ENCODE measurements around the gene CPA2. TPM values are rescaled to one million over a fixed set of nuclear protein-coding genes. Genes with fewer than 3 reads are reported as not detected.
"Not testable (repeated sequence)": the region's sequence is repeated elsewhere in the genome, so short reads cannot be mapped to it uniquely, and the experiment has no call there.

CPA2 gene
- polyA plus RNA-seq, 4 donors = 0.34 to 0.90 (median 0.49) TPM

- not testable (repeated sequence) for DNase-seq (ENCODE audit: low read depth in 4 of 4, low spot score in 3 of 4)
Measured at GRCh38 chr7:130249626-130250025, 17.0 kb upstream of the CPA2 start.

DNA sequence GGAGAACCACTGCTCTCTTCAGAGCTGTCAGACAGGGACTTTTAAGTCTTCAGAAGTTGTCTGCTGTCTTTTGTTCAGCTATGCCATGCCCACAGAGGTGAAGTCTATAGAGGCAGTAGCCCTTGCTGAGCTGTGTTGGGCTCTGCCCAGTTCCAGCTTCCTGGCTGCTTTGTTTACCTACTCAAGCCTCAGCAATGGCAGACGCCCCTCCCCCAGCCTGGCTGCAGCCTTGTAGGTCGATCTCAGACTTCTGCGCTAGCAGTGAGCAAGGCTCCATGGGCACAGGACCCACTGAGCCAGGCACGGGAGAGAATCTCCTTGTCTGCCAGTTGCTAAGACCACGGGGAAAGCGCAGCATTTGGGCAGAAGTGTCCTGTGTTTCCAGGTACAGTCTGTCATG is 12.1 kb upstream of the CPA2 start:
- no peak for DNase-seq (ENCODE audit: low read depth in 4 of 4, low spot score in 3 of 4)

DNA sequence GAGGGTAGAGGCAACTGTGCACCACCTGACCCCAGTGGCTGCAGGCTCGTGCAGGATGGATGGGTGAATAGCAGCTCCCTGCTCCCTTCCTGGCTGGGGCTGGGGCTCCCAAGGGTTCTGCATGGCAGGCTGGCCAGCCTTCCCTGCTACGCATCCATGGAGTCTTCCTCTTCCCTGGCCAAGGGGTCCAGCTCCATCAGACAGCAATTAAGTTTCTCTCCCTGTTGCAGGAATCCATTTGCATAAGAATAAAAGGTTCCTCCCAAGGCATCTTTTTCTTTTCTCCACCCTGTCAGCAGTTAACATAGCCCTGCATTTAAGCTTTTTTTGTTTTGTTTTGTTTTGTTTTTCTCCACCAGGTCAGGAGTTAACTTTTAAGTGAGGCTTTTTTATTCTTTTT is 10.0 kb upstream of the CPA2 start:
- no peak for DNase-seq (ENCODE audit: low read depth in 4 of 4, low spot score in 3 of 4)

DNA sequence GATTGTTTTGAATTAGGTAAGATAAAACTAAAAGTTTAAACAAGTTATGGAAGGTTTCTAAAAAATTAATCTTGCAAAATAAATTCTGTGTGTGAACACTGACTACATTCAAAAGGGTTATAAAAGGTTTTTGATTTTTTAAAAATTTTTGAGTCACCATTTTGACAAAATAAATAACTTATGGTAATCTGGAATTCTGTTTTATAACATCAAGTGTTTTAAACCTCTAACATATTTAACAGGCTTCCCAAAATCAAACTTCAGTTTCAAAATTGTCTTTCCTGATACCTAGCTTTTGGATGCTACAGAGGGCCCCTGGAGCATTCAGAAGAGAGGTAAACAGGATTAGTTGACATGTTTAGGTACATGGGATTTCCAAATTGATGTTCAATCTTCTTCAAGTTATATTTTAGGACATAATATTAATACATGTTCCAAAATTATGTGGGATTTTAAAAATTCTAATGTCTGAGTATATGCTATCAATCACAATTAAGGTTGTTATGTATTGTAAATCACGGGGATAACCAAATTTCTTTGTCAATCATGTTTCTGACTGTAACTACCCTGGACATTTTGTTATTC is 8.1 kb upstream of the CPA2 start:
- DNase-seq (ENCODE audit: low read depth in 4 of 4, low spot score in 3 of 4) = no peak

DNA sequence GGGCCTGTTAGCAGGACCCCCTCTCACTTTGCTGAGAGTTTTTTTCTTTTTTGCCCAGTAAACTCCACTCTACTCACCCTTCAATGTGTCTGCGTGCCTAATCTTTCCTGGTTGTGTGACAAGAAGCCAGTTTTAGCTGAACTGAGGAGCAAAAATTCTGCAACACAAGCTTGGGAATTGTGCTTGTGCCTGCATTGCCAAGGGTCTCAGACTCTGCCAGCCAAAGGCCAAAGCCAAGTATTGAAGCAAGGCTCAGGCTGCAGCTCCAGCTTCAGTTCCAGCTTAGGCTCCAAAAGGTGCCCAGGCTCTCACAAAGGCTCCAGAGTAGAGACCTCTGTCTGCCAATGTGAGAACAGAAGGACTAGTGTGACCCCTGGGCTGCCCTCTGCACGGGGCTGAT is 4.2 kb upstream of the CPA2 start:
- no peak for DNase-seq (ENCODE audit: low read depth in 4 of 4, low spot score in 3 of 4)

- no peak for DNase-seq (ENCODE audit: low read depth in 4 of 4, low spot score in 3 of 4)
Measured at GRCh38 chr7:130263130-130263529, 3.5 kb upstream of the CPA2 start.

DNA sequence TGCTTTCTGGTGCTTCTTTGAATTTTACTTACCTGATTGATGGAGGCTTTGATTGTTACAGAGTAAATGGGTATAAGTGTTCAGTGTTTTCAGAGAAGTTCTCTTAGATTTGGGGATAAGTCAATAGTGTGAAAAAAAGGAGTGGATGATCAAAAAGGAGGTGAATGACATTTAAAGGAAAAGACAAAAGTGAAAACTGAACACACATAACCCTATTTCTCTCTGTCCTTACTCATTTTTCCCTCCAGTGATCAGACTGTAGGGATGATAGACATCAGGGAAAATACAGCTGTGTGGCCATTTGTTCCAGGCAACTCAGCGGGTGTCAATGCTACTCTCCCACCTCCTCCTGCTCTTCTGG is 278 bp downstream of the CPA2 start:
- DNase-seq (ENCODE audit: low read depth in 4 of 4, low spot score in 3 of 4) = no peak

- no peak for DNase-seq (ENCODE audit: low read depth in 4 of 4, low spot score in 3 of 4)
Measured at GRCh38 chr7:130268463-130269317, 2.0 kb downstream of the CPA2 start.

- DNase-seq (ENCODE audit: low read depth in 4 of 4, low spot score in 3 of 4) = no peak
Measured at GRCh38 chr7:130269318-130269694, 2.6 kb downstream of the CPA2 start.

- DNase-seq (ENCODE audit: low read depth in 4 of 4, low spot score in 3 of 4) = no peak
Measured at GRCh38 chr7:130270947-130271800, 4.5 kb downstream of the CPA2 start.

- no peak for DNase-seq (ENCODE audit: low read depth in 4 of 4, low spot score in 3 of 4)
Measured at GRCh38 chr7:130272381-130273080, 5.9 kb downstream of the CPA2 start.

GRCh38 chr7:130273081-130273932 is 6.6 kb downstream of the CPA2 start:
- DNase-seq (ENCODE audit: low read depth in 4 of 4, low spot score in 3 of 4) = peak; percentile 83 to 96 (median 90)

DNA sequence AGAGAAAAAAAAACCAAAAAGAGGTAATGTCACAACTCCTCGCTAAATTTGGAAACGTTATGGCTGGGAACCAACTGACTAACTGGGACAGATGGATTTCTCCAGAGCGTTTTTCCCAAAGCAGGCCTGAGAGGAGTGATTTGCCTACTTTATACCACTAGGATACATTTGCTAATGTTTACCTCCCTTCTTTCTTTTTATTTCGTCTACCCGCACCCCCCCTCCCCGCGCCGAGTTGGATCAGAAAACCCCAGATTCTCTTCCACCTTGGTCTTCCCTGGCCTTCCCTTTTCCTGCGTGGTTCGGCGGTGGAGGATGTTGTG is 7.2 kb downstream of the CPA2 start:
- DNase-seq (ENCODE audit: low read depth in 4 of 4, low spot score in 3 of 4) = no peak

GRCh38 chr7:130274296-130274695 is 7.6 kb downstream of the CPA2 start:
- no peak for DNase-seq (ENCODE audit: low read depth in 4 of 4, low spot score in 3 of 4)

GRCh38 chr7:130274983-130275591 is 8.4 kb downstream of the CPA2 start:
- DNase-seq (ENCODE audit: low read depth in 4 of 4, low spot score in 3 of 4) = no peak

- DNase-seq (ENCODE audit: low read depth in 4 of 4, low spot score in 3 of 4) = no peak
Measured at GRCh38 chr7:130275826-130276297, 9.2 kb downstream of the CPA2 start.

GRCh38 chr7:130276796-130277762 is 10.4 kb downstream of the CPA2 start:
- no peak for DNase-seq (ENCODE audit: low read depth in 4 of 4, low spot score in 3 of 4)
